ENCODE data around the gene FEZ2.

FEZ2 gene

DNA sequence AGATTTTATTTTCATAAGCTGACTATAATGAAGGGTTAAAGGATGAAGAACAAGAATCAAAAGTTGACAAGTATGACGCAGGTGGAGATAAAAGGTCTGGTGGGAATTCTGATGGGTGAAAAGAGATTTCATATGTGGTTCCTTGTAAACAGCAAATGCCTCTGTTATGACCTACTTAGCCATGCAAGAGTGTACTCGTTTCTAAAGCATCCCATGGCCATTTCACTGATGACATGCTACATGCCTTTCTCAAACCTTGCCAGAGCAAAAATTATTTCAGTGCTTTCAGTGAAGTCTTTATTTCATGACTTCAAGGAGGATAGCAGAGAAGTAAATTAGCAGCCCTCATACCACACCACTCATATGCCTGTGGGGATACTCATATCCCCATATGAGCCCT lies 71.7 kb downstream of the FEZ2 start:
- no peak for DNase-seq

DNA sequence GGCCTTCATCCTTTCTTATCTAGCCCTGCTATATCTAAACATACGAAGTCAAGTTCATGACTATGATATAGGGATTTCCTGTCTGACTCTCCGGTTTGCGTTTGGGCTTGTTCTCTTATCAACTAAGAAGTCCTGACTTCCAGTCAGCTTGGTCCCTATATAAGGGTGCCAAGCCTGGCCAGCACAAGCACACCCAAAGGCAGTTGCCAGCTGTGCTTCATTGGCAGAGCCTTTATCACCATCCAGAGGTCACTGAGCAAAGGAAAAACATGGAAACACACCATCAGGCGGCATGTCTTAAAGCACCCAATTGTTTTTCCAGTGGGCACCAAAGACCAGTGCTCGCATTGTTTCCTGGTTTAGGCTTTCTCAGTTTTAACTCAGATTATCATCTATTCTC lies 72.7 kb downstream of the FEZ2 start:
- no peak for DNase-seq

DNA sequence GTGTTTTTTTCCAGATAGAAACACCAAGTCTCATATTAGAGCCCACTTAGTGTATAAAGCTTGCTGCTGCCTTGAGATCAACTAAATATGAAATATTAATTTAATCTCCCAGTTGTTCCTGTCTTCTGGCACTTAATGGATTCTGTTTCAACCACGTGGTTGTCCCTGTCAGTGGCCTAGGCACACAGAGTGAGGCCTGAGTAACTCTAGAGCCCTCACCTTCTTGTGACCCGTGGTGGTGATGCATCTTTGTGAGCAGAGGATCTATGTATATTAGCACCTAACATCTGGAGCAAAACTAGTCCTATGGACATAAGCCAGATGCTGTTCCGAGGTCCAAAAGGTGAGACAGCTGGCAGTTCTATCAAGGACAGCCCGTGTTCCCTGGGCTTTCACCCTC lies 74.8 kb downstream of the FEZ2 start:
- DNase-seq = no peak

DNA sequence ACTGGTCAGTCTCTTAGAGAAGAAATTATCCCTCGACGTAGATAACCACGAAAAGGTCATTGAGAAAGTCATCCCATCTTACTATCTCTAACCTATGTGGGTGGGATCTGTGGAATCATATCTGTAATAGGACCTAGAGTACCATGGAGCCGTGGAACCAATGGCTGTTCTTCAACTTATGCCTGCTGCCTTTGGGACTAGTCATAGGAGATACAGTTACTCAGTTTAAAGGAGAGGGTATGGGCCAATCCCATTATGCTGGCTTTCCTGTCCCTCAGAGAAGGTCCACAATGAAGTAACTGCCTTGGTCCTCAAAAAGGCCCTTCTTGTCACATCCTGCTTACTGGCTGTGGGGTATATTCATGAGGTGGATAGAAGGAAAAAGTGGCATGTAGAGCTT lies 77.5 kb downstream of the FEZ2 start:
- DNase-seq = no peak

DNA sequence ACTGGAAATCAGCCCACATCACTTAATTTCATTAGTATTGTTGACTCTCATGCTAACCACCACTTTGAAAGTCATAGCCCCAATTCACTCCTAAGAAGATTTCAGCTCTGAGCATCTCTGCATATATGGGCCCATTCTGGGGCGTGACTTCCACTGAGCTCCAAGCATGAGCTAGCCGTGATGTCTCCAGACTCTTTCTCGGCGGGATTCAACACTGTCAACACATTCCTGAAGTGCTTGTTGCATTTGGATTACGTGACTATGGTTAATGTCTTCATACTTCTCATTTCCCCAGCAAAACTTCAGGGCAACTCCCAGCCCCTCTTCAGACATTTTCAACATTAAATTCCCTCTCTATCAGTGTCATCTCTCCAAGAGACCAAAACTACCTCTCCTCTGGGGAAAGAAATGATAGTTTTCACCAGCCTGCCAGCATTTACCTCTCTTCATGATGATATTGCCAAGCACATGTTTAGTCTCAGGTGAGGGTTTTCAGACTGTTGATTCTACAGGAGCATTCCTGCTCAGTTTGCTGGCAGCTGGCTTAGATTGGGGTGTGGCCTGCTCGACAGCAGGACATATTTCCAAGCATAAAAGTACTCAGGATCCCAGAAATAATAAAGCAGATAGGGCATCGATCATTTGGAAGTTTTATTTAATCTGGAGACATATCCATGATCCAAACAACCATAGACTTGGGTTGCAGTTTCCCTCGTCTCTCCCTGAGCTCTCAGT lies 81.7 kb downstream of the FEZ2 start:
- no peak for DNase-seq

- no peak for DNase-seq
These were observed 82.4 kb downstream of the FEZ2 start for GRCh38 chr2:36515538-36515937.

DNA sequence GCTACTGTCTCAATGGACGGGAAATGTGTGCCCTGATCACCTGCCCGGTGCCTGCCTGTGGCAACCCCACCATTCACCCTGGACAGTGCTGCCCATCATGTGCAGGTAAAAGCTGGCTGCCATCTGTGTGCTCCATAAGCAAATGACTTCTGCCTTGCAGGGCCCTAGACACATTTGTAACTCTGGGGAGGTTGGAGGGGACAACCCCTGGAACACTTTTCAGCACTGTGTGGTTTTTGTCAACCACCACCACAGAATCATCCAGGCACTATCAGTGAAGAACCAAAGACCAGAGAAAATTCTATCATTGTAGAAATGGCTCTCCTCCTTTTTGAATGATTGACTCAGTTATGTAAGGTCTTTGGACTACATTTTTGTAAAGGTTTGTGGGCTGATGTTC lies 84.3 kb downstream of the FEZ2 start:
- no peak for DNase-seq

GRCh38 chr2:36512705-36513104 lies 85.3 kb downstream of the FEZ2 start:
- DNase-seq = no peak

DNA sequence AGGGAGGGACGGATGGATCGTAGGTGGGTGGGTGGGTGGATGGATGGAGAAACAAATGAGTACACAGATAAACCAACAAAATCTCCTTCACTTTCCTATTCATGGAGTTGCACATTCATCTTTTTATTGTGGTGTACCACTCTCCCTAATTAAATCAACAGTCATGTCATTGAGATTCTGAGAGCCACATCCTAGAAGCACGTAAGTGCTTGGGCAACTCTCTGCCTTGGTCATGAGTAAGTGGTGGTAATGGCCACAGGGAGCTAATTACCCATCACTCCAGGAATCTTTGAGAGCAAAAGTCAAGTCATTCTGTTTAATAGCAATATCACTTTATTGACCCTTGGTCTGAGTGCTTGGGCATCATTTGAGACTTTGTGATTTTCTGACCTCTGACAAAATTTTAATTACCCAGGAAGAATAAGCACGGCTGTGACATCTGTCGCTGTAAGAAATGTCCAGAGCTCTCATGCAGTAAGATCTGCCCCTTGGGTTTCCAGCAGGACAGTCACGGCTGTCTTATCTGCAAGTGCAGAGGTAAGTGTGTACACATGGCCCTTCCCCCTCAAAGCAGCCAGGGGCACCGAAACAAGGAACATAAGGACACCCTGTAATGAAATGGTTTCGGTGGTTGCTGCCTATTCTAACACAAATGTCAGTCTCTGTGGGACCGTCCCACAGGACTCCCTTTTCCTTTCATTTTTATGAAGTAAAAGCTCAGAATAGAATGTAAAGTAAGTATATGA lies 85.9 kb downstream of the FEZ2 start:
- DNase-seq = no peak

DNA sequence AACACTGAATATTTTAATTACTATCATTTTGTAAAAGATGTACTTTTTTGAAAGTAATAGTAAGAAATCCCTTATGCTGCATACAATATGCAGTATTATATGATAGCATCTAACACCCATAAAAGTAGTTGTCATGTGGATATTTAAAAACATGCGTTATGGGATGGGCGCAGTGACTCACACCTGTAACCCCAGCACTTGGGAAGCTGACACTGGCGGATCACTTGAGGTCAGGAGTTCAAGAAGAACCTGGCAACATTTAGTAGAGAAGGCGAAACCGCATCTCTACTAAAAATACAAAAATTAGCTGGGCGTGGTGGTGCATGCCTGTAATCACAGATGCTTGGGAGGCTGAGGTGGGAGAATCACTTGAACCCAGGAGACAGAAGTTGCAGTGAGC lies 88.9 kb downstream of the FEZ2 start:
- no peak for DNase-seq

- peak; percentile 15 for DNase-seq
These were observed 90.6 kb downstream of the FEZ2 start for GRCh38 chr2:36507408-36507812.

Data from activated naive CD4-positive, alpha-beta T cell treated with Interleukin-2 at 50 U/mL for 16 hours (primary cell).